NT2/D1 (cell line): ENCODE data around the gene KRT17.
A peak's percentile ranks its signal among the peaks of the same experiment; 100 is the strongest.

ENCODE experiments used
- DNase-seq: peaks from one replicate; pipeline ENCODE4 v3.0.0-alpha.2; 2011; ENCODE audit warnings: low read depth, low spot score
- H3K27me3 ChIP-seq: 2 replicates; pipeline ENCODE4 v1.6.0; 2011; ENCODE audit warnings: mild to moderate bottlenecking; ENCODE audit not compliant: insufficient read length, insufficient read depth
- H3K36me3 ChIP-seq: 2 replicates; pipeline ENCODE4 v1.6.1; 2011; ENCODE audit warnings: mild to moderate bottlenecking, low read length, mixed read lengths; ENCODE audit not compliant: insufficient read depth, insufficient read length
- H3K4me1 ChIP-seq: 2 replicates; pipeline ENCODE4 v1.5.1; 2011; ENCODE audit not compliant: insufficient read depth, insufficient read length
- H3K4me3 ChIP-seq: 2 replicates; pipeline ENCODE4 v1.5.1; 2011; ENCODE audit warnings: low read depth; ENCODE audit not compliant: insufficient read length
- H3K9ac ChIP-seq: 2 replicates; pipeline ENCODE4 v1.6.0; 2011; ENCODE audit warnings: low read depth; ENCODE audit not compliant: insufficient read length
- H3K9me3 ChIP-seq: 2 replicates; pipeline ENCODE4 v1.5.1; 2011; ENCODE audit warnings: mild to moderate bottlenecking, low read length; ENCODE audit not compliant: insufficient read depth
- SUZ12 ChIP-seq: IDR thresholded peaks from 2 replicates; pipeline ENCODE4 v1.6.1; 2011; ENCODE audit not compliant: insufficient read length, insufficient read depth; ENCODE audit errors: extremely low read depth
- YY1 ChIP-seq: IDR thresholded peaks from 2 replicates; pipeline ENCODE4 v1.6.1; 2011; ENCODE audit not compliant: insufficient read length, insufficient read depth
- ZNF274 ChIP-seq: IDR thresholded peaks from 2 replicates; pipeline ENCODE4 v1.6.1; 2011; ENCODE audit warnings: mild to moderate bottlenecking, low read depth, low read length

Gene KRT17

DNA sequence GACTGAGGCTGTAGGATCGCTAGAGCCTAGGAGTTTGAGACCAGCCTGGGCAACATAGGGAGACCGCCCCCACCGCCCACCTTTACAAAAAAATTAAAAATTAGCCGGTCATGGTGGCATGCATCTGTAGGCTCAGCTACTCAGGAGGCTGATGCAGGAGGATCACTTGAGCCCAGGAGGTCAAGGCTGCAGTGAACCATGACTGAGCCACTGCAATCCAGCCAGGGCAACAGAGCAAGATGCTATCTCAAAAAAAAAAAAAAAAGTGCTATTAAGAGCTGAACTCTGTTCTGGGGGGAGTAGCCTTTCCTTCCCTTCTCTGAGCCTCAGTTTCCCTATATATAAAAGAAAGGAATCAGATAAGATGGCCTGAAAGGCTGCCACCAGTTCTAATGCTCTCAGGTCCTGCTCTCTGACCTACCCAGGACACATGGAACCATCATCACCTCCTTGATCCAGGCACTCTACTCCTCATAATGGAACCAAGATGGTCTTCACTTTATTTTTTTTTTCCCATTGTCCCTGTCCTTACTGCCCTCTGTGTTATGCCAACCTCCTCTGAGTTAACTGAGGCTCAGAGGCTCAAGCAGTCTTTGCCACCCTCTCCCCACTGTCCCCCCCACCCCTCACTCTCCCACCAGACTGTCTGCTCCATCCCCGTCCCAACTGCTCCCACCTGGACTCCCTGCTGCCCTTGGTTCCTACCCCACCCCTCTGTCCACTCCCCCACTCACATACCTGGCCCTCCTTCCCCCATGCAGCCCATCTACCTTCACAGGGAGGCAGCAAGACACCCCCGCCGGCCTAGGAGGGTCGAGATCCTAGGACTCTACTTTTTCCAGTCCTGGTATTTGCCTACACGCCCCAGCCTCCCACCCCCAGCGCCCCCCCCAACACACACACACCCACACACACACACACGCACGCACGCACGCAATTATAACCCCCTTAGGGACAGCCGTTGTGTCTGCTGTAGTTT is 40.5 kb upstream of the KRT17 start:
- Histone ChIP-seq H3K4me3 (no peak overlapping the region), H3K9me3 (peaks cover 6% of the 10 kb centered on the region; the same call in 1 of the 2 replicates), H3K4me1 (peaks cover 7% of the 10 kb centered on the region), H3K36me3 (no peaks in the 10 kb centered on the region), H3K9ac (peak overlapping the region; percentile 26), H3K27me3 (peaks cover 6% of the 10 kb centered on the region)
- no peak for TF ChIP-seq YY1
- no peak for TF ChIP-seq SUZ12
- TF ChIP-seq ZNF274 = no peak
- DNase-seq = no peak

DNA sequence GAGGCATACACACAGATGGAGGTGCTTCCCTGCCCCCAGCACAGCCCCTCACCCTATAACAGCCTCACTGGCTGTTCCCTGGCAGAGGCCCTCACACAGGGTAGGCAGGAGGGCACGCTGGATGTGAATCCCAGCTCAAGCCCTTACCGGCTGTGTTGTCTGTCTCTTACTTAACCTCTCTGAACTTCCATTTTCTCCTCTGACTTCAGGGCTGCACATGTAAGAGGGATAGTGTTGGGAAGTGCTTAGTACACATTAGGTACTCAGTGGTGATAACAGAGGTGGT is 39.7 kb upstream of the KRT17 start:
- H3K4me3 ChIP-seq = no peak overlapping the region
- H3K27me3 ChIP-seq = peaks cover 6% of the 10 kb centered on the region
- no peaks in the 10 kb centered on the region for H3K36me3 ChIP-seq
- TF ChIP-seq SUZ12 = no peak
- TF ChIP-seq YY1 = no peak
- no peak for TF ChIP-seq ZNF274
- H3K4me1 ChIP-seq = peaks cover 8% of the 10 kb centered on the region
- no peak overlapping the region for H3K9ac ChIP-seq
- no peak for DNase-seq
- peaks cover 6% of the 10 kb centered on the region; the same call in 1 of the 2 replicates for H3K9me3 ChIP-seq

DNA sequence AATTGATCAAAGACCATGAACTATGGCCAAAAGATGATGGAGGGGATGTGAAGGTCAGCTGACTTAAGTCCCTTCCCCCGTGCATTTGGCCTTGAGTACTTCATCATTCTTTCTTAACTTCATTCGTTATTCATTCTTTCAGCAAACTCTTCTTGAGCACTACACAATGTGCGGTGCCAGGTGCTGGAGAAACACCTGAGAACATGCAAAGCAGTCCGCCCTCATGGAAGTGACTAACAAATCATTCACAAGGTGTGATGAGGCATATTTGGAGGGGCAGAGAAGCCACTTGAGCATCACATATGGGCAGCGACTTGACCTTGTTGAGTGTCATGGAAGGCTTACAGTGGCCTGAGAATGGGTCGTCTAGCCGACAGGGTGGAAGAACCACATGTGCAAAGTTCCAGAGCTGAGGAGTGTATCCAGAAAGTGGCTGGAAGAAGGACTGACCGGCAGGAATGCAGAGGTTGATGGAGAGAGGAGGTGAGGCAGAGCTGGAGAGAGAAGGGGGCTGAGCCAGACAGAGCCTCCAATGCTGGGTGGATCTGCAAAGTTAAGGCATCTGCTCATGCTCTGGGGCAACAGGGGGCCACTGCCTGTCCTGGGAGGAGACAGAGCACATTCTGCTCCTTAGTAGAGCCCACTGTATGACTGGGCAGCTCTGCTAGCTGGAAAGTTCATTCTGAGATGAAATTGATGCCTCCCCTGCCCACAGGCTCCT is 39.2 kb upstream of the KRT17 start:
- peaks cover 13% of the 10 kb centered on the region for H3K4me1 ChIP-seq
- TF ChIP-seq ZNF274 (no peak), SUZ12 (no peak)
- peaks cover 6% of the 10 kb centered on the region for H3K27me3 ChIP-seq
- no peak for DNase-seq
- no peak overlapping the region for H3K9ac ChIP-seq
- H3K9me3 ChIP-seq = peaks cover 6% of the 10 kb centered on the region; the same call in 1 of the 2 replicates
- no peaks in the 10 kb centered on the region for H3K36me3 ChIP-seq
- no peak overlapping the region for H3K4me3 ChIP-seq

DNA sequence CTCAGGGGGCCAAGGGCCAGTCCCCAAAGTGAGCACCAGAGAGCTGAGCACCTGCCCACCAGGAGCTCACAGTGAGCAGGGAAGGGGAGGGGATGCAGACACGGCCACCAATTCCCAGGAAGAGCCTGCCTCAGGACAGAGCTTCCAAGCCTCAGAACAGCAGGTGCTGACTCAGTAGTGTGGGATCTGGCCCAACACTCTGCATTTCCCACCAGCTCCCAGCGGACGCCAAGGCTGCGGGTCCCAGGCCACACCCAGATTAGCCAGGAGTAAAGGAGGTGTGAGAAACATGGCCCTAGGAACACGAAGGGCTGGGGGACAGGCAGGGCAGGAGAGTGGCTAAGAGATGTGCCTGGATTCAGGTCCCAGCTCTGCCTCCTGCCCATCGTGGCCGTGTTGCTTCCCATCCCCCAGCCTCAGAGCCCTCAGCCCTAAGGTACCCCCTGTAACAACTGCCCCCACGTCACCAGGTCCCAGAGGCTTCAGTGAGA is 35.9 kb upstream of the KRT17 start:
- H3K27me3 ChIP-seq = no peaks in the 10 kb centered on the region
- DNase-seq = no peak
- H3K36me3 ChIP-seq = no peaks in the 10 kb centered on the region
- H3K4me3 ChIP-seq = no peak overlapping the region
- no peak overlapping the region for H3K9ac ChIP-seq
- no peak for TF ChIP-seq YY1
- TF ChIP-seq SUZ12 = no peak
- no peak for TF ChIP-seq ZNF274
- H3K4me1 ChIP-seq = peaks cover 22% of the 10 kb centered on the region
- H3K9me3 ChIP-seq = peaks cover 6% of the 10 kb centered on the region; the same call in 1 of the 2 replicates

DNA sequence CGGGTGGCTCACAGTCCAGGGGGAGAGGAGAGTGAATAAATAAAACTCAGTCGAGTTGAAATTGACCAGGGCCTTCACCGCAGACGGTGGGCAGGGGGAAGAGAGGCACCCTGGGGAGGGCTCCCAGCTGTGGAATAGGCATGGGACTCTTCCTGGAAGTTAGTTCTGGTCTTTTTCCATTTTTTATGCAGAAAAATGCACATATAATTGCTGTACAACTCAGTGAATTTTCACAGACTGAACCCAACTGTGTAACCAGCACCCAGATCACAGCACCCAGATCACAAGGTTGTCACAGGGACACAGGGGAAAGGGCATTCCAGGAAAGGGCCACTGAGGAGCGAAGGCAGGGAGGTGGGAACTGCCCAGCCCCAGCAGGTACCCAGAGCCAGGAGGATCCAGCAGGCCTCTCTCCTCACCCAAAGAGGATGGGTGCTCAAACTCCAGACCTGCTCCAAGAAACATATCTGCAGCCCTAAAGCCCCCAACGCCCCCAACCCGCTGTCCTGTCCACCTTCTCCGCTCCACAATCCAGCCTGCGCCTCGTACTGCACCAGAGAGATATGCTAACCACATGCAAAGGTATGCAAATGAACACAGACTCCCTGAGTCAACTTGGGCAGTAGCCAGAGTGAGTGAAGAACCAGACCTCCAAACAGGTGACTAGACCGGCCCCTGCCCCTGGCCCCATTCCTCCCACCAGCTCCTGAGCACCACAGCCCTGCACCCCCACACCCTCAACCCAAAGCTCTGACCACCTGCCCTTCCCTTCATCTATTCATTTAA is 35.2 kb upstream of the KRT17 start:
- Histone ChIP-seq H3K36me3 (no peaks in the 10 kb centered on the region), H3K4me1 (peaks cover 28% of the 10 kb centered on the region), H3K9me3 (peaks cover 6% of the 10 kb centered on the region; the same call in 1 of the 2 replicates), H3K9ac (no peak overlapping the region), H3K4me3 (no peak overlapping the region), H3K27me3 (no peaks in the 10 kb centered on the region)
- DNase-seq = no peak
- TF ChIP-seq ZNF274 (no peak), YY1 (no peak), SUZ12 (no peak)

DNA sequence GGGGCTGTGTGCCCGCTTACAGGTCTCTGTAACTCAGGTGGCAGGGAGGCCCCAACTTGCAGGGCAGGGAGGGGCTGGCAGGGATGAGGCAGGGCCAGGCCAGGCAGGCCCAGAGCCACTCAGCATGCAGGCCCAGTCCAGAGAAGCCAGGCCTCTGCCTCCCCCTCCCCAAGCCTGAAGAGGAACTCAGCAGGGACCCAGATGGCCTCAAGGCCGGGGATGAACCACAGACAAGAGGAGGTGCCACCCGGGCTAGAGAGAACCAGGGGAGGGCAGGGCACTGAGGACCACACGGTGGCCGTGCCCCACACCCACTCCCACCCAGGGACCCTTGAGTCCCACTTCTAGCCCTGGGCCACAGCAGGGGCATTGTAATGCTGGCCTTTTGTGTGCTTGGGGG is 34.5 kb upstream of the KRT17 start:
- Histone ChIP-seq H3K27me3 (no peaks in the 10 kb centered on the region), H3K4me1 (peaks cover 35% of the 10 kb centered on the region), H3K4me3 (no peak overlapping the region), H3K9me3 (peaks cover 6% of the 10 kb centered on the region; the same call in 1 of the 2 replicates), H3K9ac (peak overlapping the region; percentile 35), H3K36me3 (no peaks in the 10 kb centered on the region)
- DNase-seq = no peak
- no peak for TF ChIP-seq SUZ12
- TF ChIP-seq YY1 = no peak
- TF ChIP-seq ZNF274 = no peak
